Vagina (tissue), 2 donors: Measurements from ENCODE around the gene DPP3.

Source experiments
- CTCF ChIP-seq, 3 experiments: fragments of 450-650 bp in 2 of 3; fragments of 200-600 bp in 1 of 3; sonication (generic) in 1 of 3; IDR thresholded peaks; one replicate each; pipeline ENCODE4 v1.5.1; 2017 to 2019; ENCODE audit warnings: antibody characterized with exemption in 3 of 3, mild to moderate bottlenecking in 2 of 3, moderate library complexity in 2 of 3
- POLR2A ChIP-seq, 2 donors: fragments of 450-650 bp; IDR thresholded peaks; one replicate each; pipeline ENCODE4 v1.6.1; 2017; ENCODE audit warnings: antibody characterized with exemption in 2 of 2, mild to moderate bottlenecking in 2 of 2, moderate library complexity in 2 of 2
- POLR2AphosphoS5 ChIP-seq, 2 donors: sonication (generic); formaldehyde crosslinking; IDR thresholded peaks; one replicate each; pipeline ENCODE4 v1.9.0; 2017; ENCODE audit warnings: antibody characterized with exemption in 2 of 2, mild to moderate bottlenecking in 2 of 2, low read depth in 1 of 2; ENCODE audit not compliant: insufficient read depth in 1 of 2

GRCh38 chr11:66542362-66542761 lies 62.1 kb downstream of the DPP3 start:
- TF ChIP-seq POLR2A (IDR thresholded peaks at IDR 0.05) = no peak
- TF ChIP-seq CTCF (IDR thresholded peaks at IDR 0.05) = no peak
- TF ChIP-seq POLR2AphosphoS5 (IDR thresholded peaks at IDR 0.05; ENCODE audit: insufficient read depth in 1 of 2, low read depth in 1 of 2) = no peak
